CD4-positive, alpha-beta T cell (primary cell): ENCODE data around the gene ACTRT2. TPM values are rescaled to one million over a fixed set of nuclear protein-coding genes. Genes with fewer than 3 reads are reported as not detected.

ENCODE experiments used
- ATAC-seq: fragments of 200-7000 bp; cut with Tn5 transposase; one replicate; pipeline ENCODE4 v1.10.0; 2022; ENCODE audit warnings: mild to moderate bottlenecking; ENCODE audit not compliant: poor library complexity
- CTCF ChIA-PET: fragments of 350-600 bp; sonication (Branson Sonifier 250); formaldehyde crosslinking; loops from one replicate; lab custom pipeline; 2021; ENCODE audit warnings: antibody characterized with exemption, inconsistent platforms; lab: Charles Lee
- POLR2A ChIA-PET: fragments of 350-600 bp; sonication (Branson Sonifier 250); formaldehyde crosslinking; loops from one replicate; lab custom pipeline; 2021; ENCODE audit warnings: antibody characterized with exemption, inconsistent platforms; lab: Charles Lee
- DNase-seq, 14 experiments: peaks; one replicate each; pipeline ENCODE4 v3.0.0-alpha.2; 2013 to 2020; ENCODE audit warnings: mixed read lengths in 2 of 14
- H3K27ac ChIP-seq, 2 donors: one replicate each; pipeline versions ENCODE4 v1.5.1 to v1.7.0; 2013; ENCODE audit warnings: low read length in 2 of 2, low read depth in 1 of 2, mild to moderate bottlenecking in 1 of 2
- H3K27me3 ChIP-seq, 2 experiments: 1 replicate in 1 of 2; 2 replicates in 1 of 2; pipeline versions ENCODE4 v1.6.1 to v1.7.0; 2013; ENCODE audit warnings: low read length in 2 of 2, control low read depth in 1 of 2, mild to moderate bottlenecking in 1 of 2, moderate library complexity in 1 of 2; ENCODE audit not compliant: insufficient read depth in 2 of 2, control insufficient read depth in 1 of 2
- H3K36me3 ChIP-seq: one replicate; pipeline ENCODE4 v1.6.1; 2013; ENCODE audit warnings: low read length, control low read depth; ENCODE audit not compliant: insufficient read depth
- H3K4me1 ChIP-seq: one replicate; pipeline ENCODE4 v1.6.1; 2013; ENCODE audit warnings: low read length, control low read depth; ENCODE audit not compliant: insufficient read depth
- H3K4me3 ChIP-seq: one replicate; pipeline ENCODE4 v1.5.1; 2013; ENCODE audit warnings: mild to moderate bottlenecking, low read length, moderate library complexity
- H3K9me3 ChIP-seq, 2 experiments: 1 replicate in 1 of 2; 2 replicates in 1 of 2; pipeline versions ENCODE4 v1.6.1 to v1.7.0; 2013; ENCODE audit warnings: low read length in 2 of 2, mild to moderate bottlenecking in 2 of 2, control low read depth in 1 of 2, moderate library complexity in 1 of 2; ENCODE audit not compliant: control insufficient read depth in 1 of 2, insufficient read depth in 1 of 2
- H3K27ac Mint-ChIP-seq: one replicate; pipeline ENCODE4 v1.8.0; 2020; ENCODE audit warnings: mixed read lengths
- H3K27me3 Mint-ChIP-seq: one replicate; pipeline ENCODE4 v1.8.0; 2021; ENCODE audit warnings: mixed read lengths
- H3K36me3 Mint-ChIP-seq: one replicate; pipeline ENCODE4 v1.8.0; 2021; ENCODE audit warnings: low read depth, mixed read lengths
- H3K4me1 Mint-ChIP-seq: one replicate; pipeline ENCODE4 v1.8.0; 2021; ENCODE audit warnings: low read depth, mixed read lengths
- H3K4me3 Mint-ChIP-seq: one replicate; pipeline ENCODE4 v1.8.0; 2020; ENCODE audit warnings: mild to moderate bottlenecking, mixed read lengths
- H3K9me3 Mint-ChIP-seq: one replicate; pipeline ENCODE4 v1.8.0; 2020; ENCODE audit warnings: mixed read lengths
- intact Hi-C, 2 experiments: fragments of 100-400 bp; cut with DNase I in 1 of 2; cut with micrococcal nuclease in 1 of 2; formaldehyde crosslinking; loops; one replicate each; pipeline versions ENCODE4 v1.15.1 to v1.9.0; 2023 to 2025; cut with DNase I, micrococcal nuclease
- total RNA-seq, 174 experiments: library from RNA in 2 of 174; stranded (reverse) in 2 of 174; gene quantifications; one replicate each; pipeline ENCODE4 v1.2.3 and lab custom pipeline; 2021 to 2026
- TF ChIP-seq, protein P1 (sequence below): fragments of 200-600 bp; IDR thresholded peaks from one replicate; pipeline ENCODE4 v1.8.0; 2022; ENCODE audit warnings: antibody characterized with exemption, mild to moderate bottlenecking

The ACTRT2 gene
- total RNA-seq, 2 experiments from 2014 or later = not detected

DNA sequence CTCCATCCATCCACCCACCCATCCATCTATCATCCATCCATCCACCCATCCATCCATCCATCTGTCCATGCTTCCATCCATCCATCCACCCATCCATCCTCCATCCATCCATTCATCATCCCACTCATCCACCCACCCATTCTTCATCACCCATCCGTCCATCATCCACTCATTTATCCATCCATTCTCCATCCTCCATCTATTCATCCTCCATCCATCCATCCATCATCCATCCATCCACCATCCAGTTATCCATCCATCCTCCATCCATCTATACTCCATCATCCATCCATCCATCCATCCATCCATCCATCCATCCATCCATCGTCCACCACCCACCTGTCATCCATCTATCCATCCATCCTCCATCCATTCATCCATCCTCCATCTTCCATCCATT lies 32.1 kb upstream of the ACTRT2 start:
- Mint-ChIP-seq H3K27me3 (peaks cover 14% of the 10 kb centered on the region), H3K4me1 (no peaks in the 10 kb centered on the region), H3K4me3 (no peak overlapping the region), H3K9me3 (no peaks in the 10 kb centered on the region), H3K36me3 (no peaks in the 10 kb centered on the region), H3K27ac (no peak overlapping the region)
- no peak for DNase-seq
- intact Hi-C loops = no loop called here
- H3K4me3 ChIP-seq = no peak overlapping the region
- H3K27ac ChIP-seq = no peak overlapping the region
- ATAC-seq = no peak
- H3K27me3 ChIP-seq = no peaks in the 10 kb centered on the region
- TF ChIP-seq, protein P1, sequence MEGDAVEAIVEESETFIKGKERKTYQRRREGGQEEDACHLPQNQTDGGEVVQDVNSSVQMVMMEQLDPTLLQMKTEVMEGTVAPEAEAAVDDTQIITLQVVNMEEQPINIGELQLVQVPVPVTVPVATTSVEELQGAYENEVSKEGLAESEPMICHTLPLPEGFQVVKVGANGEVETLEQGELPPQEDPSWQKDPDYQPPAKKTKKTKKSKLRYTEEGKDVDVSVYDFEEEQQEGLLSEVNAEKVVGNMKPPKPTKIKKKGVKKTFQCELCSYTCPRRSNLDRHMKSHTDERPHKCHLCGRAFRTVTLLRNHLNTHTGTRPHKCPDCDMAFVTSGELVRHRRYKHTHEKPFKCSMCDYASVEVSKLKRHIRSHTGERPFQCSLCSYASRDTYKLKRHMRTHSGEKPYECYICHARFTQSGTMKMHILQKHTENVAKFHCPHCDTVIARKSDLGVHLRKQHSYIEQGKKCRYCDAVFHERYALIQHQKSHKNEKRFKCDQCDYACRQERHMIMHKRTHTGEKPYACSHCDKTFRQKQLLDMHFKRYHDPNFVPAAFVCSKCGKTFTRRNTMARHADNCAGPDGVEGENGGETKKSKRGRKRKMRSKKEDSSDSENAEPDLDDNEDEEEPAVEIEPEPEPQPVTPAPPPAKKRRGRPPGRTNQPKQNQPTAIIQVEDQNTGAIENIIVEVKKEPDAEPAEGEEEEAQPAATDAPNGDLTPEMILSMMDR = no peak
- CTCF ChIA-PET = no interaction called here
- POLR2A ChIA-PET = no interaction called here
- no peaks in the 10 kb centered on the region for H3K36me3 ChIP-seq
- no peaks in the 10 kb centered on the region for H3K4me1 ChIP-seq
- H3K9me3 ChIP-seq = peaks cover 6 to 10% of the 10 kb centered on the region in 2 experiments

DNA sequence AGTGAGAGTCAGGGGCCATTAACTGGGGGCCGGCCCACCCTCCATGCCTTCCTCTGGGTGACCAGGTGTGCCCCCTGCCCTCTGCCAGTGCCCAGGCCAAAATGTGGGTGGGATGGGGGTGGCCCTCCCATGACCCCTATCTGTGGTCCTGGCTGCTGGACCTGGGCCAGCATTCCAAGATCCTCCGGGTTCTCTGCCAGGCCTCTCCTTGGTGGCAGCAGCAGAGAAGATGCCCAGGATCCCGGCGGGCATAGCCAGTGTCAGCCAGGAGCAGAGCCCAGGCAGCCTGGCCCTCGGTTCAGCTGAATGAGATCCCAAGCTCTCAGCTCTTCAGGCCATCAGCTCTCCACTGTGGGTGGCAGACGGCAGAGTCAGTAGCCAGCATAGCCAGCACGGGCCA lies 31.3 kb upstream of the ACTRT2 start:
- H3K4me1 Mint-ChIP-seq = no peaks in the 10 kb centered on the region
- peaks cover 14% of the 10 kb centered on the region for H3K27me3 Mint-ChIP-seq
- H3K4me1 ChIP-seq = no peaks in the 10 kb centered on the region
- CTCF ChIA-PET = no interaction called here
- no peaks in the 10 kb centered on the region for H3K36me3 ChIP-seq
- no peak overlapping the region for H3K27ac Mint-ChIP-seq
- no peak overlapping the region for H3K27ac ChIP-seq
- no peak overlapping the region for H3K4me3 Mint-ChIP-seq
- intact Hi-C loops = no loop called here
- DNase-seq (no peak), ATAC-seq (no peak)
- peaks cover 12 to 13% of the 10 kb centered on the region in 2 experiments for H3K9me3 ChIP-seq
- H3K4me3 ChIP-seq = no peak overlapping the region
- TF ChIP-seq, protein P1 = no peak
- no peaks in the 10 kb centered on the region for H3K27me3 ChIP-seq
- POLR2A ChIA-PET = no interaction called here
- no peaks in the 10 kb centered on the region for H3K36me3 Mint-ChIP-seq
- H3K9me3 Mint-ChIP-seq = no peaks in the 10 kb centered on the region

DNA sequence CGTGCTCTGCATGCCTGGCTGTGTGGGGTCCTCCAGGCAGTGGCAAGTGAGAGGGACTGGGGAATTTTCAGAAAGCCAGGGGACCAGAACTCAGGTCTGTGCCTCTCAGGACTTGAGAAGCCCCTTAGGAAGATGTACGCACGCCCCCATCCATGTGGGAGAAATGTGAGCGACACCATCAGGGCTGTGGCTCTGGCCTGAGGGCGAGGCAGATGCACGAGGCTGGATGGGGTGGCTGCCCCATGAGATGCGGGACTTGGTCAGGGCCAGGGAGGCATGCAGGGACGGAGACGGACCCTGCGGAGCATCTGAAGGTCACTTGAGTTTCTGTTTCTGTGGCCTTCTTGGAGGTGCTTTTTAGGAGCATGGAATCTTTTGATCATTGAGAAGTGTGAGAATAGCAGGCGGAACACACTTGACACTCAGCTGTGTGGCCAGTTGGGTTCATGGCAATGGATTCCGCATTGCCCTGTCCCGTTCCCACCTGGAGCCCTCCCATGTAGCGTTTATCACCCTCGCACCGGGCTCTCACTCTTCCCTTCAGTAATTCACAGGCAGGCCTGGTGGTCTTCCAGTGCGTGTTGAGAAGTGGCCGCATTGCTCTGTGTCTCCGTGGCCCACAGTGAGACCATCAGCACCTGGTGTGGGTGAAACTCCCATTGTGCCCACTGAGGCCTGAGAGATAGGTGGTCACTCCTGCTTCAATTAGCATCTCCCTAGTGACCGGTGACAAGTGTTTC lies 30.7 kb upstream of the ACTRT2 start:
- POLR2A ChIA-PET = no interaction called here
- H3K36me3 ChIP-seq = no peaks in the 10 kb centered on the region
- Mint-ChIP-seq H3K27ac (no peak overlapping the region), H3K36me3 (no peaks in the 10 kb centered on the region), H3K4me1 (no peaks in the 10 kb centered on the region), H3K9me3 (no peaks in the 10 kb centered on the region), H3K27me3 (peaks cover 14% of the 10 kb centered on the region), H3K4me3 (no peak overlapping the region)
- H3K27ac ChIP-seq = no peak overlapping the region
- H3K4me3 ChIP-seq = no peak overlapping the region
- H3K27me3 ChIP-seq = no peaks in the 10 kb centered on the region
- DNase-seq (peak in 1 of 14 experiments; percentile 29), ATAC-seq (no peak)
- H3K4me1 ChIP-seq = no peaks in the 10 kb centered on the region
- TF ChIP-seq, protein P1 = no peak
- CTCF ChIA-PET = no interaction called here
- intact Hi-C loops = no loop called here
- peaks cover 12 to 16% of the 10 kb centered on the region in 2 experiments for H3K9me3 ChIP-seq
